ENCODE results near the gene SPOCK1. TPM values are rescaled to one million over a fixed set of nuclear protein-coding genes. Genes with fewer than 3 reads are reported as not detected.

Gene SPOCK1
- total and polyA plus RNA-seq, 2 experiments from 2014 or later, result 268 to 471 TPM

- Histone ChIP-seq H3K4me1 (ENCODE audit: insufficient read depth) (peaks cover 17% of the 10 kb centered on the region), H4K20me1 (ENCODE audit: insufficient read depth) (no peaks in the 10 kb centered on the region; the same call in 1 of the 2 replicates), H3K27ac (no peak overlapping the region), H3K4me2 (ENCODE audit: unreplicated experiment) (no peak overlapping the region), H3K4me3 (no peak overlapping the region), H3K9me3 (ENCODE audit: low read depth) (no peaks in the 10 kb centered on the region), H3K79me2 (ENCODE audit: insufficient read depth) (peaks cover 86% of the 10 kb centered on the region), H3F3A (ENCODE audit: insufficient read depth) (0 out of 2 replicates have a peak, but pooled peaks cover 6% of the 10 kb centered on the region), H2AFZ (no peak overlapping the region), H3K9ac (no peak overlapping the region), H3K36me3 (ENCODE audit: low read depth) (peaks cover 10% of the 10 kb centered on the region; the same call in 1 of the 2 replicates), H3K27me3 (replicated peaks; ENCODE audit: insufficient read depth) (no peaks in the 10 kb centered on the region), H3K9me2 (ENCODE audit: insufficient read depth) (no peaks in the 10 kb centered on the region)
- TF ChIP-seq EZH2 (IDR thresholded peaks at IDR 0.05; ENCODE audit: insufficient read depth, poor library complexity, severe bottlenecking), result no peak
- no peak for TF ChIP-seq EZH2phosphoT487 (IDR thresholded peaks at IDR 0.05; ENCODE audit: insufficient read depth, low read depth)
- in situ Hi-C loops (cut with MboI), result loop anchor here (25.0 kb wide), 1 partner anchor 395 kb away; the partner anchor contains the start of gene KLHL3
- no peak for DNase-seq
- 81 to 86% methylated on average over 8 of the region's 8 CpGs for WGBS, 2 experiments (ENCODE audit: low coverage in 1 of 2, low lambda C conversion rate in 2 of 2, missing lambda C conversion rate in 2 of 2)
Measured at GRCh38 chr5:137341831-137342230, 157.3 kb downstream of the SPOCK1 start.

- Histone ChIP-seq H3F3A (ENCODE audit: insufficient read depth) (0 out of 2 replicates have a peak, but pooled peaks cover 6% of the 10 kb centered on the region), H3K4me2 (ENCODE audit: unreplicated experiment) (no peak overlapping the region), H2AFZ (no peak overlapping the region), H3K27me3 (replicated peaks; ENCODE audit: insufficient read depth) (no peaks in the 10 kb centered on the region), H3K36me3 (ENCODE audit: low read depth) (peaks cover 10% of the 10 kb centered on the region; the same call in 1 of the 2 replicates), H3K9me2 (ENCODE audit: insufficient read depth) (no peaks in the 10 kb centered on the region), H4K20me1 (ENCODE audit: insufficient read depth) (no peaks in the 10 kb centered on the region; the same call in 1 of the 2 replicates), H3K79me2 (ENCODE audit: insufficient read depth) (peaks cover 87% of the 10 kb centered on the region), H3K9ac (no peak overlapping the region), H3K9me3 (ENCODE audit: low read depth) (no peaks in the 10 kb centered on the region), H3K4me3 (no peak overlapping the region), H3K4me1 (ENCODE audit: insufficient read depth) (peaks cover 17% of the 10 kb centered on the region), H3K27ac (no peak overlapping the region)
- DNase-seq, result no peak
- 54 to 56% methylated on average over 4 of the region's 4 CpGs for WGBS, 2 experiments (ENCODE audit: low coverage in 1 of 2, low lambda C conversion rate in 2 of 2, missing lambda C conversion rate in 2 of 2)
- in situ Hi-C loops (cut with MboI), result loop anchor here (25.0 kb wide), 1 partner anchor 396 kb away; the partner anchor contains the start of gene KLHL3
- TF ChIP-seq EZH2phosphoT487 (IDR thresholded peaks at IDR 0.05; ENCODE audit: insufficient read depth, low read depth) (no peak), EZH2 (IDR thresholded peaks at IDR 0.05; ENCODE audit: insufficient read depth, poor library complexity, severe bottlenecking) (no peak)
Measured at GRCh38 chr5:137340881-137341280, 158.2 kb downstream of the SPOCK1 start.

- Histone ChIP-seq H3K36me3 (ENCODE audit: low read depth) (peaks cover 10% of the 10 kb centered on the region; the same call in 1 of the 2 replicates), H3K27ac (no peak overlapping the region), H3K4me3 (no peak overlapping the region), H3K4me2 (ENCODE audit: unreplicated experiment) (no peak overlapping the region), H3K9ac (no peak overlapping the region), H3K9me3 (ENCODE audit: low read depth) (no peaks in the 10 kb centered on the region), H3K4me1 (ENCODE audit: insufficient read depth) (no peaks in the 10 kb centered on the region; the same call in 1 of the 2 replicates), H3K79me2 (ENCODE audit: insufficient read depth) (peaks cover 80% of the 10 kb centered on the region), H3F3A (ENCODE audit: insufficient read depth) (no peaks in the 10 kb centered on the region), H3K9me2 (ENCODE audit: insufficient read depth) (no peaks in the 10 kb centered on the region), H2AFZ (no peak overlapping the region), H3K27me3 (replicated peaks; ENCODE audit: insufficient read depth) (no peaks in the 10 kb centered on the region), H4K20me1 (ENCODE audit: insufficient read depth) (no peaks in the 10 kb centered on the region; the same call in 1 of the 2 replicates)
- DNase-seq, result no peak
- in situ Hi-C loops (cut with MboI), result loop anchor here (10.0 to 25.0 kb wide), 2 partner anchors 168 to 401 kb away; partner anchors contain the start of gene KLHL3
- no peak for TF ChIP-seq EZH2 (IDR thresholded peaks at IDR 0.05; ENCODE audit: insufficient read depth, poor library complexity, severe bottlenecking)
- no peak for TF ChIP-seq EZH2phosphoT487 (IDR thresholded peaks at IDR 0.05; ENCODE audit: insufficient read depth, low read depth)
Measured at GRCh38 chr5:137336565-137337120, 162.5 kb downstream of the SPOCK1 start.

GRCh38 chr5:137336161-137336560 lies 163.0 kb downstream of the SPOCK1 start:
- Histone ChIP-seq H3K4me2 (ENCODE audit: unreplicated experiment) (no peak overlapping the region), H3K27me3 (replicated peaks; ENCODE audit: insufficient read depth) (no peaks in the 10 kb centered on the region), H2AFZ (no peak overlapping the region), H3K27ac (no peak overlapping the region), H3K79me2 (ENCODE audit: insufficient read depth) (peaks cover 80% of the 10 kb centered on the region), H3K9me3 (ENCODE audit: low read depth) (no peaks in the 10 kb centered on the region), H3F3A (ENCODE audit: insufficient read depth) (no peaks in the 10 kb centered on the region), H3K36me3 (ENCODE audit: low read depth) (peaks cover 10% of the 10 kb centered on the region; the same call in 1 of the 2 replicates), H3K9ac (no peak overlapping the region), H3K9me2 (ENCODE audit: insufficient read depth) (no peaks in the 10 kb centered on the region), H4K20me1 (ENCODE audit: insufficient read depth) (no peaks in the 10 kb centered on the region; the same call in 1 of the 2 replicates), H3K4me3 (no peak overlapping the region), H3K4me1 (ENCODE audit: insufficient read depth) (no peaks in the 10 kb centered on the region; the same call in 1 of the 2 replicates)
- WGBS, 2 experiments (ENCODE audit: low coverage in 1 of 2, low lambda C conversion rate in 2 of 2, missing lambda C conversion rate in 2 of 2), result 100% methylated on average over 1 of the region's 1 CpG
- in situ Hi-C loops (cut with MboI), result loop anchor here (10.0 to 25.0 kb wide), 2 partner anchors 169 to 401 kb away; partner anchors contain the start of gene KLHL3
- DNase-seq, result no peak
- no peak for TF ChIP-seq EZH2 (IDR thresholded peaks at IDR 0.05; ENCODE audit: insufficient read depth, poor library complexity, severe bottlenecking)
- TF ChIP-seq EZH2phosphoT487 (IDR thresholded peaks at IDR 0.05; ENCODE audit: insufficient read depth, low read depth), result no peak
